ENCODE data around the gene NEIL3.

DNA sequence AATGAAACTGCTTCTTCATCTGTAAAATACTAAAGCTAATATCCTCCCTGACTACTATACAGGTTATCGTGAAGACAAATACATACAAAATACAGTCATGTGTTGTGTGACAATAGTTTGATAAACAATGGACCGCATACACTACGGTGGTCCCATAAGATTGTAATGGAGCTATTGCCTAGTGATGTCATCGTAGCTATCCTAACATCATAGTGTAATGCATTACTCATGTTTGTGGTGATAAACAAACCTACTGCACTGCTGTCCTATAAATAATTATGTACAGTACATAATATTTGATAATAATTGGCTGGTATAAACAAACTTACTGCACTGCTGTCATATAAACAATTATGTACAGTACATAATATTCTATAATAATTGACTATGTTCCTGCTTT, 5.6 kb upstream of the NEIL3 start:
- TF ChIP-seq, protein P1, sequence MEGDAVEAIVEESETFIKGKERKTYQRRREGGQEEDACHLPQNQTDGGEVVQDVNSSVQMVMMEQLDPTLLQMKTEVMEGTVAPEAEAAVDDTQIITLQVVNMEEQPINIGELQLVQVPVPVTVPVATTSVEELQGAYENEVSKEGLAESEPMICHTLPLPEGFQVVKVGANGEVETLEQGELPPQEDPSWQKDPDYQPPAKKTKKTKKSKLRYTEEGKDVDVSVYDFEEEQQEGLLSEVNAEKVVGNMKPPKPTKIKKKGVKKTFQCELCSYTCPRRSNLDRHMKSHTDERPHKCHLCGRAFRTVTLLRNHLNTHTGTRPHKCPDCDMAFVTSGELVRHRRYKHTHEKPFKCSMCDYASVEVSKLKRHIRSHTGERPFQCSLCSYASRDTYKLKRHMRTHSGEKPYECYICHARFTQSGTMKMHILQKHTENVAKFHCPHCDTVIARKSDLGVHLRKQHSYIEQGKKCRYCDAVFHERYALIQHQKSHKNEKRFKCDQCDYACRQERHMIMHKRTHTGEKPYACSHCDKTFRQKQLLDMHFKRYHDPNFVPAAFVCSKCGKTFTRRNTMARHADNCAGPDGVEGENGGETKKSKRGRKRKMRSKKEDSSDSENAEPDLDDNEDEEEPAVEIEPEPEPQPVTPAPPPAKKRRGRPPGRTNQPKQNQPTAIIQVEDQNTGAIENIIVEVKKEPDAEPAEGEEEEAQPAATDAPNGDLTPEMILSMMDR (IDR thresholded peaks at IDR 0.05), result no peak
- no peak for TF ChIP-seq POLR2A (IDR thresholded peaks at IDR 0.05)
